ENCODE results near the gene COL15A1. TPM values are rescaled to one million over a fixed set of nuclear protein-coding genes. Genes with fewer than 3 reads are reported as not detected.

Gene COL15A1
- total and polyA plus RNA-seq, 8 donors, result 10.7 to 173 (median 27.8) TPM

DNA sequence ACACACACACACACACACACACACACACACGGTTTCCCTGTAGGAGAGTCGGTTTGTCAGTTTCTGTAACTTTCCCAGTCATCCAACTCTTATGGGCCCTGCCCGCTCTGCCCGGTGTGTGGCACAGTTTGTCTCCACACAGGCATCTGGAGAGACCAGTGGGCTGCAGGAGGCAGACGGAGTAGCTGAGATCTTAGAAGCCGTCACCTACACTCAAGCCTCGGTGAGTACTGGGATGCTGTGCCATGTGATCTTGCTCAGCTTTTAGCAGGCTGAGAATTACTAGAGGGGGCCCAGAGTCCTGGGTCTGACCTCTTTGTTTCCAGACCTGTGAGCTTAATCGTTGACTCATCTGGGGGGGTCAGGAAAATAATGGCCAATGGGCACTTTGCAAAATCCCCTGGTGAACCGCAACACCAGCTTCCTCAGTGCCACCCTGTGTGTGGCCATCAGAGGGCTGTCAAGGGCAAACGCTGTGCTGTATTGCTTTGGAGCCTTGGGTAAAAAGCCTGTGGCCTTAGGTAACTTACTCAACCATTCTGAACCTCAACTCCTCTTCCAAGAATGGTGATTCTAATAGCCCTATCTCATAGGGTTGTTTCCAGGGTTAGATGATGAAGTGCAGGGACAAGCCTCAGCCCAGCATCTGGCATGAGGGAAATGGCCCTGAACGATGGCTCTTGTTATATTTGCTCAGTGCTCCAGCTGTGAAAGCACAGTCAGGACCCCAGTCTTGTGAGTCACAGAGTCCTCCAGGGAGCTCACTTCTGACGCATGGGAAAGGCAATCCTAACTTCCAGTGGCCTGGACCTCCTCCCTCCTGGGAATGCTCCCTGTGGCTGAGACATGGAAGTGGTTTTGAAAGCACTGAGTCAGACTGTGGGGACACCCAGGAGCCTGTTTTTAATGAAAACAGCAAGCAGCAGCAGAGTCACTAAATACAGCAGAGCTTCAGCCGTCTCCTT is 45.6 kb downstream of the COL15A1 start:
- WGBS, 5 donors, result 72 to 76% (median 74%) methylated on average over 12 to 13 of the region's 13 CpGs
- H3K4me3 ChIP-seq, result no peak overlapping the region
- peaks cover 3 to 49% (median 24%) of the 10 kb centered on the region in 4 donors for H3K4me1 ChIP-seq
- peak overlapping the region; percentile 34 to 73 (median 69) for H3K27ac ChIP-seq
- TF ChIP-seq EP300 (IDR thresholded peaks at IDR 0.05) (peak; percentile 32), POLR2AphosphoS5 (IDR thresholded peaks at IDR 0.05) (peak; percentile 36 to 77 (median 58))
- TF ChIP-seq, protein P1, sequence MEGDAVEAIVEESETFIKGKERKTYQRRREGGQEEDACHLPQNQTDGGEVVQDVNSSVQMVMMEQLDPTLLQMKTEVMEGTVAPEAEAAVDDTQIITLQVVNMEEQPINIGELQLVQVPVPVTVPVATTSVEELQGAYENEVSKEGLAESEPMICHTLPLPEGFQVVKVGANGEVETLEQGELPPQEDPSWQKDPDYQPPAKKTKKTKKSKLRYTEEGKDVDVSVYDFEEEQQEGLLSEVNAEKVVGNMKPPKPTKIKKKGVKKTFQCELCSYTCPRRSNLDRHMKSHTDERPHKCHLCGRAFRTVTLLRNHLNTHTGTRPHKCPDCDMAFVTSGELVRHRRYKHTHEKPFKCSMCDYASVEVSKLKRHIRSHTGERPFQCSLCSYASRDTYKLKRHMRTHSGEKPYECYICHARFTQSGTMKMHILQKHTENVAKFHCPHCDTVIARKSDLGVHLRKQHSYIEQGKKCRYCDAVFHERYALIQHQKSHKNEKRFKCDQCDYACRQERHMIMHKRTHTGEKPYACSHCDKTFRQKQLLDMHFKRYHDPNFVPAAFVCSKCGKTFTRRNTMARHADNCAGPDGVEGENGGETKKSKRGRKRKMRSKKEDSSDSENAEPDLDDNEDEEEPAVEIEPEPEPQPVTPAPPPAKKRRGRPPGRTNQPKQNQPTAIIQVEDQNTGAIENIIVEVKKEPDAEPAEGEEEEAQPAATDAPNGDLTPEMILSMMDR (IDR thresholded peaks at IDR 0.05), result no peak
- DNase-seq, result peak in 1 of 2 donors; percentile 49
- peaks cover 0 to 8% (median 3%) of the 10 kb centered on the region in 4 donors for H3K36me3 ChIP-seq
- no peaks in the 10 kb centered on the region for H3K9me3 ChIP-seq
- intact Hi-C loops (cut with DNase I; ENCODE audit: low total_unique reads), result no loop called here
- no peaks in the 10 kb centered on the region for H3K27me3 ChIP-seq

DNA sequence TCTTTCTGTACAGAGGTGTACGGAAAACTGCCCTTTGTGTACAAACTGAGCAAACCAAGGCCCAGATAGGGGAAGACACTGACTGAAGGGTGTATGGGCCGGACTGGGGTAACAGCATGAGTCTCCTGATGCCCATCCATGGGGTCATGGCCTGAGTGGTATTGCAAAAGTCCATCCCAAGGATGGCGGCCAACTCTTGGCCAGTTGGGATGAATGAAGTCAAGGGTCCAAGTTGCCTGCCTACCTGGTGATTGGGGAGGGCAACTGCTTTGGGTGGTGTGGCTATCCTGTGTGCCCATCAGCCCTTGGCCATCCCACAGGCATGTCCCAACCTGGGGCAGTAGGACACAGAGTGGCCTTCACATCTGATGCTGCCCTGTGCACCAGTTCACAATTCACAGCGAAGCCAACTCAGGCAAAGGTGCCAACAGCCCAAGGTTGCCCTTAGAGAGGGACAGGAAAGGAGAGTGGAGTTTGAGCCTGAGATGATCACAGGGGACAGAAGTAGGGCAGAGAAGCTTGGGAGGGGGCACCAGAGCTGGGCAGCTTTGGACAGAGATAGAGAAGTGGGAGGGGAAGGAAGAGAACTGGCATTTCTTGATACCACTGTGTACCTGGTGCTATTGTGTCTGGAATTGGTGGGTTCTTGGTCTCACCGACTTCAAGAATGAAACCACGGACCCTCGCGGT is 46.6 kb downstream of the COL15A1 start:
- no peak overlapping the region for H3K4me3 ChIP-seq
- peaks cover 3 to 59% (median 32%) of the 10 kb centered on the region in 4 donors for H3K4me1 ChIP-seq
- TF ChIP-seq EP300 (IDR thresholded peaks at IDR 0.05) (no peak), POLR2A (IDR thresholded peaks at IDR 0.05) (no peak), POLR2AphosphoS5 (IDR thresholded peaks at IDR 0.05) (no peak)
- TF ChIP-seq, protein P1 (IDR thresholded peaks at IDR 0.05), result no peak
- WGBS, 5 donors, result 83 to 95% (median 92%) methylated on average over 7 to 8 of the region's 8 CpGs
- intact Hi-C loops (cut with DNase I; ENCODE audit: low total_unique reads), result no loop called here
- DNase-seq, result no peak
- H3K27ac ChIP-seq, result peak overlapping the region in 4 of 5 donors; percentile 58 to 73 (median 70)
- H3K36me3 ChIP-seq, result peaks cover 0 to 8% (median 3%) of the 10 kb centered on the region in 4 donors
- H3K9me3 ChIP-seq, result no peaks in the 10 kb centered on the region
- no peaks in the 10 kb centered on the region for H3K27me3 ChIP-seq

DNA sequence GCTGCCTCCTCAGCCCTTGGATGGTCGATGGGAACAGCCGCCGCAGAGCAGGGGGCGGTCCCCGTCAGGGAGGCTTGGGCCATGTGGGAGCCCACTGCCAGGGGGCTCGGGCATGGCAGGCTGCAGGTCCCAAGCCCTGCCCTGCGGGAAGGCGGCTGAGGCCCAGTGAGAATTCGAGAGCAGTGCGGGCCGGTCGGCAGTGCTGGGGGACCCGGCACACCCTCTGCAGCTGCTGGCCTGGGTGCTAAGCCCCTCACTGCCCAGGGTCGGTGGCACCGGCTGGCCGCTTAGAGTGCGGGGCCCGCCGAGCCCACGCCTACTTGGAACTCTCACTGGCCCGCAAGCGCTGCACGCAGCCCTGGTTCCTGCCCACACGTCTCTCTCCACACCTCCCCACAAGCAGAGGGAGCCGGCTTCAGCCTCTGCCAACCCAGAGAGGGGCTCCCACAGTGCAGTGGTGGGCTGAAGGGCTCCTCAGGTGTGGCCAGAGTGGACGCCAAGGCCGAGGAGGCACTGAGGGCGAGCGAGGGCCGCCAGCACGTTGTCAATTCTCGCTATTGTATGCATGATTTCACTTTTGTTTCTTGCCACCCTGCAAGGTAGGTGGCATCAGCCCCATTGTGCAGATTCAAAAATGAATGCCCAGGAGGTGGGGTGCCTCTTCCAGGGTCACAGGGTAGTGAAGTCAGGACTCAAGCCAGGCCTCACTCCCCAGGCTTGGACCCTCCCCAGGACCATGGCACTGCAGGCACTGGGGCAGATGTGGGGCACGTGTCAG is 48.6 kb downstream of the COL15A1 start:
- no peak overlapping the region for H3K4me3 ChIP-seq
- TF ChIP-seq POLR2A (IDR thresholded peaks at IDR 0.05) (no peak), POLR2AphosphoS5 (IDR thresholded peaks at IDR 0.05) (no peak), EP300 (IDR thresholded peaks at IDR 0.05) (no peak)
- TF ChIP-seq, protein P1 (IDR thresholded peaks at IDR 0.05), result no peak
- H3K9me3 ChIP-seq, result no peaks in the 10 kb centered on the region
- WGBS, 5 donors, result 88 to 96% (median 94%) methylated on average over 25 to 33 of the region's 33 CpGs
- H3K4me1 ChIP-seq, result peaks cover 3 to 56% (median 34%) of the 10 kb centered on the region in 4 donors
- no peak for DNase-seq
- intact Hi-C loops (cut with DNase I; ENCODE audit: low total_unique reads), result no loop called here
- peaks cover 0 to 12% (median 0%) of the 10 kb centered on the region in 4 donors for H3K36me3 ChIP-seq
- H3K27me3 ChIP-seq, result no peaks in the 10 kb centered on the region
- peak overlapping the region in 1 of 5 donors; percentile 56 for H3K27ac ChIP-seq

All from stomach (tissue), 9 donors.